HepG2 (cell line): Measurements from ENCODE around the gene TMC2. TPM values are rescaled to one million over a fixed set of nuclear protein-coding genes. Genes with fewer than 3 reads are reported as not detected.

ENCODE experiments used
- BHLHE40 ChIP-seq: IDR thresholded peaks from 2 replicates; pipeline ENCODE4 v1.6.1; 2011; ENCODE audit warnings: low read length, improper control_type of control experiment
- CTCF ChIP-seq: sonication (generic); formaldehyde crosslinking; IDR thresholded peaks from 2 replicates; pipeline ENCODE4 v1.5.0; 2020; ENCODE audit warnings: mild to moderate bottlenecking, missing genetic modification reagents, moderate library complexity
- DBP ChIP-seq: sonication (generic); formaldehyde crosslinking; IDR thresholded peaks from 2 replicates; pipeline ENCODE4 v1.4.0; 2020; ENCODE audit warnings: missing genetic modification reagents; ENCODE audit errors: not compliant biosample characterization
- IKZF5 ChIP-seq: IDR thresholded peaks from 2 replicates; pipeline ENCODE4 v1.6.1; 2018; ENCODE audit warnings: missing genetic modification reagents, mild to moderate bottlenecking, missing compliant biosample characterization
- KLF12 ChIP-seq: sonication (generic); formaldehyde crosslinking; IDR thresholded peaks from 2 replicates; pipeline ENCODE4 v1.4.0; 2020; ENCODE audit warnings: missing genetic modification reagents, borderline replicate concordance
- MXD3 ChIP-seq: IDR thresholded peaks from 2 replicates; pipeline ENCODE4 v1.6.1; 2016; ENCODE audit warnings: mild to moderate bottlenecking, missing biosample characterization, missing genetic modification reagents
- MXD4 ChIP-seq: IDR thresholded peaks from 2 replicates; pipeline ENCODE4 v1.6.1; 2016; ENCODE audit warnings: mild to moderate bottlenecking, missing biosample characterization, missing genetic modification reagents
- NFATC3 ChIP-seq: sonication (generic); formaldehyde crosslinking; IDR thresholded peaks from 2 replicates; pipeline ENCODE4 v1.5.1; 2020; ENCODE audit warnings: mild to moderate bottlenecking, missing genetic modification reagents
- NFYC ChIP-seq: IDR thresholded peaks from 2 replicates; pipeline ENCODE4 v1.6.1; 2016; ENCODE audit warnings: missing genetic modification reagents, missing compliant biosample characterization
- RAD21 ChIP-seq: fragments of 450-650 bp; formaldehyde crosslinking; IDR thresholded peaks from 2 replicates; pipeline ENCODE4 v1.5.0; 2020; ENCODE audit warnings: mild to moderate bottlenecking
- XRCC5 ChIP-seq: fragments of 200-400 bp; formaldehyde crosslinking; optimal IDR thresholded peaks from 2 replicates; pipeline ENCODE3; 2017; ENCODE audit warnings: mild to moderate bottlenecking, low read length
- ZBTB2 ChIP-seq: sonication (generic); formaldehyde crosslinking; IDR thresholded peaks from 2 replicates; pipeline ENCODE4 v1.8.0; 2022; ENCODE audit warnings: low read depth, missing genetic modification reagents
- ZBTB46 ChIP-seq: sonication (generic); formaldehyde crosslinking; IDR thresholded peaks from 2 replicates; pipeline ENCODE4 v1.4.0; 2020; ENCODE audit warnings: mild to moderate bottlenecking, missing genetic modification reagents, borderline replicate concordance
- ZNF280D ChIP-seq: sonication (generic); formaldehyde crosslinking; IDR thresholded peaks from 2 replicates; pipeline ENCODE4 v1.5.1; 2020; ENCODE audit warnings: mild to moderate bottlenecking, missing genetic modification reagents
- ZNF292 ChIP-seq: sonication (generic); formaldehyde crosslinking; IDR thresholded peaks from 2 replicates; pipeline ENCODE4 v1.8.1; 2022; ENCODE audit warnings: mild to moderate bottlenecking, low read depth, missing genetic modification reagents, borderline replicate concordance
- ZNF790 ChIP-seq: sonication (generic); formaldehyde crosslinking; IDR thresholded peaks from 2 replicates; pipeline ENCODE4 v1.8.0; 2022; ENCODE audit warnings: missing genetic modification reagents, mild to moderate bottlenecking, borderline replicate concordance
- ZNF816 ChIP-seq: sonication (generic); formaldehyde crosslinking; IDR thresholded peaks from 2 replicates; pipeline ENCODE4 v1.8.0; 2022; ENCODE audit warnings: missing genetic modification reagents, mild to moderate bottlenecking, borderline replicate concordance
- polyA plus RNA-seq, 8 experiments: library from polyadenylated mRNA; depleted of rRNA in 3 of 8; stranded (reverse) in 7 of 8; unstranded in 1 of 8; fragments of >200 nt; fragmentation: Illumina TruSeq in 4 of 8; extraction: Trizol in 4 of 8; gene quantifications; 2 replicates each; pipeline versions ENCODE4 v1.2.1 to v1.2.3, GENCODE V29; 2011 to 2016; ENCODE audit warnings: low read depth in 4 of 8, missing spikeins in 1 of 8, mixed read lengths in 1 of 8; ENCODE audit not compliant: insufficient read depth in 1 of 8
- total RNA-seq, 5 experiments: library from RNA; depleted of rRNA; stranded (reverse); fragments of >200 nt; fragmentation: Illumina TruSeq; extraction: Trizol; gene quantifications; 2 replicates each; pipeline ENCODE4 v1.2.3, GENCODE V29; 2016; ENCODE audit warnings: low read depth in 1 of 5

TMC2 gene
- total and polyA plus RNA-seq, 2 of the 13 experiments (the other 11 are each of a cell fraction or from before 2014, with no cell fraction given) = not detected

- TF ChIP-seq ZBTB46 (CRISPR knock-in tag) (peak; percentile 91; the same call in 1 of the 2 replicates), CTCF (CRISPR knock-in tag) (peak; percentile 99), ZNF292 (CRISPR knock-in tag) (peak; percentile 43; the same call in 1 of the 2 replicates), ZNF790 (no peak), IKZF5 (CRISPR knock-in tag) (peak; percentile 82), ZNF280D (CRISPR knock-in tag) (peak; percentile 34; the same call in 1 of the 2 replicates), MXD3 (CRISPR knock-in tag) (peak; percentile 80; the same call in 1 of the 2 replicates), XRCC5 (peak; percentile 99), NFYC (CRISPR knock-in tag) (no peak), ZNF816 (CRISPR knock-in tag) (no peak), MXD4 (CRISPR knock-in tag) (no peak; the same call in 1 of the 2 replicates), ZBTB2 (CRISPR knock-in tag) (no peak), BHLHE40 (0 out of 2 replicates have a peak, but pooled peaks have one; percentile 20), KLF12 (no peak), DBP (CRISPR knock-in tag) (no peak), NFATC3 (CRISPR knock-in tag) (no peak), RAD21 (CRISPR knock-in tag) (peak; percentile 76)
Measured at GRCh38 chr20:2523919-2524708, 12.3 kb upstream of the TMC2 start (continued).
